Thoracic aorta (tissue), 2 donors: ENCODE results near the gene TNS3. TPM values are rescaled to one million over a fixed set of nuclear protein-coding genes. Genes with fewer than 3 reads are reported as not detected.

Experiments
- ATAC-seq: fragments of 150-250 bp; one replicate; pipeline ENCODE4 v1.8.0; 2017; ENCODE audit warnings: low read depth; ENCODE audit not compliant: insufficient number of reproducible peaks, low FRiP score
- DNase-seq: peaks from one replicate; pipeline ENCODE4 v3.0.0-alpha.2; 2020; ENCODE audit warnings: low spot score
- H3K27ac ChIP-seq, 2 donors: fragments of 200-600 bp; sonication (generic); 1 replicate in 1 of 2; 2 replicates in 1 of 2; pipeline ENCODE4 v1.5.1; 2016; ENCODE audit warnings: mild to moderate bottlenecking in 2 of 2, moderate library complexity in 2 of 2
- H3K27me3 ChIP-seq: fragments of 200-600 bp; sonication (generic); replicated peaks from 2 replicates; pipeline ENCODE4 v1.6.0; 2016; ENCODE audit warnings: mild to moderate bottlenecking; ENCODE audit not compliant: insufficient read depth
- H3K36me3 ChIP-seq: fragments of 200-600 bp; sonication (generic); one replicate; pipeline ENCODE4 v1.5.1; 2016
- H3K4me1 ChIP-seq, 2 donors: fragments of 200-600 bp; sonication (generic); 1 replicate in 1 of 2; 2 replicates in 1 of 2; pipeline versions ENCODE4 v1.5.1 to v1.6.0; 2016; ENCODE audit warnings: low read depth in 2 of 2, mild to moderate bottlenecking in 1 of 2; ENCODE audit not compliant: control insufficient read depth in 1 of 2
- H3K4me3 ChIP-seq: fragments of 200-600 bp; sonication (generic); 2 replicates; pipeline ENCODE4 v1.5.1; 2016; ENCODE audit warnings: mild to moderate bottlenecking
- H3K9me3 ChIP-seq: fragments of 200-600 bp; sonication (generic); 2 replicates; pipeline ENCODE4 v1.5.1; 2016
- CTCF ChIP-seq: fragments of 200-600 bp; sonication (generic); IDR thresholded peaks from one replicate; pipeline ENCODE4 v1.5.1; 2019; ENCODE audit warnings: antibody characterized with exemption
- total RNA-seq, 2 donors: library from RNA; depleted of rRNA; stranded (reverse); fragments of >200 nt; gene quantifications; one replicate each; pipeline versions ENCODE4 v1.1.0 to v1.2.3, GENCODE V29; 2016

Gene TNS3
- total RNA-seq, 2 donors from 2014 or later: 138 to 151 TPM

GRCh38 chr7:47383696-47384445 lies 198.0 kb downstream of the TNS3 start:
- no peak for TF ChIP-seq CTCF
- ATAC-seq (no peak), DNase-seq (no peak)
- peaks cover 9% of the 10 kb centered on the region for H3K36me3 ChIP-seq
- H3K4me3 ChIP-seq: no peak overlapping the region
- peaks cover 11 to 21% of the 10 kb centered on the region in 2 donors for H3K4me1 ChIP-seq
- H3K27ac ChIP-seq: no peak overlapping the region
- no peaks in the 10 kb centered on the region for H3K27me3 ChIP-seq
- no peaks in the 10 kb centered on the region for H3K9me3 ChIP-seq

GRCh38 chr7:47383072-47383471 lies 198.8 kb downstream of the TNS3 start:
- Histone ChIP-seq H3K27ac (no peak overlapping the region), H3K4me3 (no peak overlapping the region), H3K9me3 (no peaks in the 10 kb centered on the region), H3K36me3 (peaks cover 7% of the 10 kb centered on the region), H3K27me3 (no peaks in the 10 kb centered on the region), H3K4me1 (peaks cover 11 to 21% of the 10 kb centered on the region in 2 donors)
- no peak for TF ChIP-seq CTCF
- DNase-seq: no peak
- ATAC-seq: no peak

GRCh38 chr7:47382200-47382599 lies 199.7 kb downstream of the TNS3 start:
- Histone ChIP-seq H3K9me3 (no peaks in the 10 kb centered on the region), H3K4me3 (no peak overlapping the region), H3K4me1 (peaks cover 11 to 21% of the 10 kb centered on the region in 2 donors), H3K27ac (no peak overlapping the region), H3K27me3 (no peaks in the 10 kb centered on the region), H3K36me3 (no peaks in the 10 kb centered on the region)
- no peak for TF ChIP-seq CTCF
- no peak for ATAC-seq
- no peak for DNase-seq

GRCh38 chr7:47381134-47381495 lies 200.8 kb downstream of the TNS3 start:
- Histone ChIP-seq H3K9me3 (no peaks in the 10 kb centered on the region), H3K36me3 (no peaks in the 10 kb centered on the region), H3K4me1 (peaks cover 11 to 21% of the 10 kb centered on the region in 2 donors), H3K27me3 (no peaks in the 10 kb centered on the region), H3K27ac (peak overlapping the region; percentile 30 to 65), H3K4me3 (no peak overlapping the region)
- ATAC-seq (no peak), DNase-seq (no peak)
- no peak for TF ChIP-seq CTCF

GRCh38 chr7:47380325-47381133 lies 201.4 kb downstream of the TNS3 start:
- Histone ChIP-seq H3K27me3 (no peaks in the 10 kb centered on the region), H3K9me3 (no peaks in the 10 kb centered on the region), H3K36me3 (no peaks in the 10 kb centered on the region), H3K4me3 (peak overlapping the region; percentile 62), H3K4me1 (peaks cover 11 to 23% of the 10 kb centered on the region in 2 donors), H3K27ac (peak overlapping the region; percentile 30 to 65)
- ATAC-seq (no peak), DNase-seq (no peak)
- TF ChIP-seq CTCF: no peak
